ENCODE data around the gene RNF145.

DNA sequence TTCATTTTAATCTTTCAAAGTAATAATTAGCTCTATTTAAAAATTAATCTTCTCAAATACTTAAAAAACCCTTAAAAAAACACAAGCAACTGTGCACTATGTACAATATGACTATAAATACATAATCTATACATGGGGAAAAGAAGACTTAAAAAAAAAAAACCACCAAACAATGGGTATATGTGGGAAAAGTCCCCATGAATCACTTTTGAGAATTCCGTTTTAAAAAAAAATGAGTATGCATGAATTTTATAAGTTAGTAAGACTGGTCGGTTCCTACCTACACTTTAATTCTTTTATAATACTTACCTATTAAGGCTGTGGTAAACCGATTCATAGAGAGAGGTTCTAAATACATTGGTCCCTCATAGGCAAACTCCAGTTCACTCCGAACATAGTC lies 27.7 kb downstream of the RNF145 start:
- TF ChIP-seq CTCF (IDR thresholded peaks at IDR 0.05; ENCODE audit: low read length) = no peak
- no peak for TF ChIP-seq EZH2 (IDR thresholded peaks at IDR 0.05; ENCODE audit: borderline replicate concordance, low read length)

All from OCI-LY1 (cell line).